ENCODE measurements around the gene LRRC31.

Gene LRRC31

GRCh38 chr3:169869484-169870220, at the start of gene LRRC31:
Gene LRRC31, minus strand, starts transcription at chr3:169869935. Its CDS starts 128 bp downstream, at chr3:169869807.
- DNase-seq (ENCODE audit: extremely low spot score) = no peak
- ChIA-PET CTCF (no interaction called here), POLR2A (no interaction called here)
- no peak for TF ChIP-seq FOXA1 (IDR thresholded peaks at IDR 0.05)
- TF ChIP-seq TARDBP (IDR thresholded peaks at IDR 0.05) = no peak
- no peak for TF ChIP-seq CTBP1 (IDR thresholded peaks at IDR 0.05; ENCODE audit: borderline replicate concordance)
- no peak for TF ChIP-seq NFRKB (IDR thresholded peaks at IDR 0.05)
- TF ChIP-seq BHLHE40 (IDR thresholded peaks at IDR 0.05; ENCODE audit: borderline replicate concordance) = no peak
- TF ChIP-seq HDGF (IDR thresholded peaks at IDR 0.05; ENCODE audit: borderline replicate concordance) = no peak
- TF ChIP-seq, protein P1, sequence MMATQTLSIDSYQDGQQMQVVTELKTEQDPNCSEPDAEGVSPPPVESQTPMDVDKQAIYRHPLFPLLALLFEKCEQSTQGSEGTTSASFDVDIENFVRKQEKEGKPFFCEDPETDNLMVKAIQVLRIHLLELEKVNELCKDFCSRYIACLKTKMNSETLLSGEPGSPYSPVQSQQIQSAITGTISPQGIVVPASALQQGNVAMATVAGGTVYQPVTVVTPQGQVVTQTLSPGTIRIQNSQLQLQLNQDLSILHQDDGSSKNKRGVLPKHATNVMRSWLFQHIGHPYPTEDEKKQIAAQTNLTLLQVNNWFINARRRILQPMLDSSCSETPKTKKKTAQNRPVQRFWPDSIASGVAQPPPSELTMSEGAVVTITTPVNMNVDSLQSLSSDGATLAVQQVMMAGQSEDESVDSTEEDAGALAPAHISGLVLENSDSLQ (IDR thresholded peaks at IDR 0.05) = no peak
- no peak for TF ChIP-seq LEF1 (IDR thresholded peaks at IDR 0.05; ENCODE audit: borderline replicate concordance)

DNA sequence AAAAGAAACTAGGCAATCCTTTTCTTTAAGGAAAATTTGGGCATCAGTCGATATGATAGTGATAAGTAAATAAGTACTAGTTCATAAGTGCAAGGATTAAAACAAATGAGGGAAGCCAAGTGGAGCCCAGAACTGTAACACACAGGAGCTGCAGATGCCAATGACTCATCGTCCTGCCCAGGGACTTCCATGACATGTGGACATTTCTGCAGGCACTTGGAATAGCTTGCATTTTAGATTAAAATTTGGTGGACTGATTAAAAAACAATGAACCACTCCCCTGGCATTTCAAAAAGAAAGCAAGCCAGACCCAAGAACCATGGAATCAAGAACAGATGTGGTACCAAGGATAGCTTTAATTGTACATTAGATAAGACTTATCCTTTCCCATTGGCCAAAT, 44.6 kb upstream of the LRRC31 start:
- CTCF ChIA-PET = no interaction called here
- no peak for DNase-seq (ENCODE audit: extremely low spot score)

GRCh38 chr3:169913323-169913722, 43.6 kb upstream of the LRRC31 start:
- no peak for DNase-seq (ENCODE audit: extremely low spot score)
- CTCF ChIA-PET = no interaction called here
- POLR2A ChIA-PET = no interaction called here
- TF ChIP-seq ARNT (IDR thresholded peaks at IDR 0.05) (no peak), NFRKB (IDR thresholded peaks at IDR 0.05) (no peak), HDGF (IDR thresholded peaks at IDR 0.05; ENCODE audit: borderline replicate concordance) (no peak), L3MBTL2 (conservative IDR thresholded peaks at IDR 0.05) (no peak), FOXK2 (IDR thresholded peaks at IDR 0.05) (no peak), LEF1 (IDR thresholded peaks at IDR 0.05; ENCODE audit: borderline replicate concordance) (no peak), TARDBP (IDR thresholded peaks at IDR 0.05) (no peak), FOXM1 (IDR thresholded peaks at IDR 0.05; ENCODE audit: borderline replicate concordance) (no peak), ELF4 (IDR thresholded peaks at IDR 0.05) (no peak), FOXA1 (IDR thresholded peaks at IDR 0.05) (no peak), CTBP1 (IDR thresholded peaks at IDR 0.05; ENCODE audit: borderline replicate concordance) (no peak), SUZ12 (IDR thresholded peaks at IDR 0.05) (no peak), BHLHE40 (IDR thresholded peaks at IDR 0.05; ENCODE audit: borderline replicate concordance) (no peak), SP1 (IDR thresholded peaks at IDR 0.05) (no peak), ZNF384 (IDR thresholded peaks at IDR 0.05) (no peak)
- TF ChIP-seq, protein P1 (IDR thresholded peaks at IDR 0.05) = no peak

More for the DNA sequence above, 44.6 kb upstream of the LRRC31 start:
- TF ChIP-seq HDGF (IDR thresholded peaks at IDR 0.05; ENCODE audit: borderline replicate concordance) = no peak
- no peak for TF ChIP-seq SUZ12 (IDR thresholded peaks at IDR 0.05)
- TF ChIP-seq FOXK2 (IDR thresholded peaks at IDR 0.05) = no peak
- no peak for TF ChIP-seq BHLHE40 (IDR thresholded peaks at IDR 0.05; ENCODE audit: borderline replicate concordance)
- TF ChIP-seq ZNF384 (IDR thresholded peaks at IDR 0.05) = no peak
- TF ChIP-seq SP1 (IDR thresholded peaks at IDR 0.05) = no peak
- no peak for TF ChIP-seq NFRKB (IDR thresholded peaks at IDR 0.05)
- TF ChIP-seq ARNT (IDR thresholded peaks at IDR 0.05) = no peak
- TF ChIP-seq L3MBTL2 (conservative IDR thresholded peaks at IDR 0.05) = no peak
- TF ChIP-seq CTBP1 (IDR thresholded peaks at IDR 0.05; ENCODE audit: borderline replicate concordance) = no peak
- no peak for TF ChIP-seq FOXA1 (IDR thresholded peaks at IDR 0.05)
- TF ChIP-seq, protein P1 (IDR thresholded peaks at IDR 0.05) = no peak
- no peak for TF ChIP-seq FOXM1 (IDR thresholded peaks at IDR 0.05; ENCODE audit: borderline replicate concordance)
- TF ChIP-seq TARDBP (IDR thresholded peaks at IDR 0.05) = no peak
- no peak for TF ChIP-seq LEF1 (IDR thresholded peaks at IDR 0.05; ENCODE audit: borderline replicate concordance)
- no peak for TF ChIP-seq ELF4 (IDR thresholded peaks at IDR 0.05)
- POLR2A ChIA-PET = no interaction called here

- TF ChIP-seq SP1 (IDR thresholded peaks at IDR 0.05) (no peak), TARDBP (IDR thresholded peaks at IDR 0.05) (no peak), ARNT (IDR thresholded peaks at IDR 0.05) (no peak), FOXM1 (IDR thresholded peaks at IDR 0.05; ENCODE audit: borderline replicate concordance) (no peak), L3MBTL2 (conservative IDR thresholded peaks at IDR 0.05) (no peak), ZNF384 (IDR thresholded peaks at IDR 0.05) (no peak), CTBP1 (IDR thresholded peaks at IDR 0.05; ENCODE audit: borderline replicate concordance) (no peak), LEF1 (IDR thresholded peaks at IDR 0.05; ENCODE audit: borderline replicate concordance) (no peak), ELF4 (IDR thresholded peaks at IDR 0.05) (no peak), NFRKB (IDR thresholded peaks at IDR 0.05) (no peak), BHLHE40 (IDR thresholded peaks at IDR 0.05; ENCODE audit: borderline replicate concordance) (no peak), FOXK2 (IDR thresholded peaks at IDR 0.05) (no peak), HDGF (IDR thresholded peaks at IDR 0.05; ENCODE audit: borderline replicate concordance) (no peak)
- TF ChIP-seq, protein P1 (IDR thresholded peaks at IDR 0.05) = no peak
- ChIA-PET CTCF (no interaction called here), POLR2A (no interaction called here)
- DNase-seq (ENCODE audit: extremely low spot score) = no peak
Observed at GRCh38 chr3:169911272-169911671, 41.5 kb upstream of the LRRC31 start, which contains the start of gene SAMD7. Gene SAMD7, plus strand, starts transcription at chr3:169911572. Its CDS starts 7,927 bp downstream, at chr3:169919499.

DNA sequence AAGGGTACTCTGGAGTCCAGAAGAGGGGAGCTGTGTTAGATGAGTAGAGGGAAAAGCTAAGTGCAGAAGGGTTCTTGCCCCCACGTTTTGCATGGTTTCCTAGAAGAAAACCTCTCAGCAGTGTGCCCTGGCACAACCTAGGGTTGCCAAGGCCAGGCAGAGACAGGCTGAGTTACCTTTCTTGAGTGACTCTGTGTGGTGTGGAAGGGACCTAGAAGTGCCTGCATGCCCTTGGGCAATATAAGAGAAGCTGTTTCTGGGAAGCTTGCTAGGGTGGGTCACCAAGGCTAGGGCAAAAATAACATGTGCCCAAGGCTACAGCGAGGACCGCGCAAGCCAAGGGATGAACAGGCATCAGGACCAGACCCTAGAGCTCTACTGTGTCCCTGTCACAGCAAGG, 38.2 kb upstream of the LRRC31 start:
- no peak for DNase-seq (ENCODE audit: extremely low spot score)
- TF ChIP-seq FOXM1 (IDR thresholded peaks at IDR 0.05; ENCODE audit: borderline replicate concordance) (no peak), ELF4 (IDR thresholded peaks at IDR 0.05) (no peak), NFRKB (IDR thresholded peaks at IDR 0.05) (no peak), FOXK2 (IDR thresholded peaks at IDR 0.05) (no peak), CTBP1 (IDR thresholded peaks at IDR 0.05; ENCODE audit: borderline replicate concordance) (no peak), ARNT (IDR thresholded peaks at IDR 0.05) (no peak)
- CTCF ChIA-PET = no interaction called here
- POLR2A ChIA-PET = no interaction called here

Measured in HEK293T (cell line).